HL-60 (cell line): ENCODE measurements around the gene TBC1D21.

Experiments
- DNase-seq, 2 experiments: peaks; one replicate each; pipeline ENCODE4 v3.0.0-alpha.2; 2010 to 2020; ENCODE audit warnings: low read depth in 1 of 2, low spot score in 1 of 2
- H3K27ac ChIP-seq: fragments of 250-450 bp; sonication (Bioruptor Pico); replicated peaks from 2 replicates; pipeline ENCODE4 v1.5.1; 2020; ENCODE audit warnings: mild to moderate bottlenecking, moderate library complexity
- H3K27me3 ChIP-seq: fragments of 250-450 bp; sonication (Bioruptor Pico); 2 replicates; pipeline ENCODE4 v1.5.1; 2021; ENCODE audit warnings: mild to moderate bottlenecking, moderate library complexity; ENCODE audit not compliant: insufficient read depth, poor library complexity, severe bottlenecking
- H3K4me3 ChIP-seq: replicated peaks from 2 replicates; pipeline ENCODE4 v1.5.1; 2011; ENCODE audit warnings: mild to moderate bottlenecking, control low read depth, low read length; ENCODE audit not compliant: insufficient read depth
- CTCF ChIP-seq: IDR thresholded peaks from one replicate; pipeline ENCODE4 v1.5.1; 2011; ENCODE audit warnings: low read length, control low read depth, inconsistent platforms; ENCODE audit not compliant: insufficient read depth
- GABPA ChIP-seq: IDR thresholded peaks from 2 replicates; pipeline ENCODE4 v1.6.1; 2012; ENCODE audit warnings: low read depth
- POLR2AphosphoS5 ChIP-seq: IDR thresholded peaks from 2 replicates; pipeline ENCODE4 v1.6.1; 2012; ENCODE audit warnings: low read depth
- SPI1 ChIP-seq: IDR thresholded peaks from 2 replicates; pipeline ENCODE4 v1.6.1; 2012; ENCODE audit warnings: low read depth, mild to moderate bottlenecking, borderline replicate concordance
- TF ChIP-seq, protein P1 (sequence below): IDR thresholded peaks from 2 replicates; pipeline ENCODE4 v1.6.1; 2012; ENCODE audit warnings: low read depth; ENCODE audit not compliant: insufficient replicate concordance

Gene TBC1D21

GRCh38 chr15:73886717-73887345, 13.5 kb downstream of the TBC1D21 start:
- DNase-seq = no peak
- Histone ChIP-seq H3K27me3 (peaks cover 2% of the 10 kb centered on the region), H3K27ac (no peak overlapping the region), H3K4me3 (no peak overlapping the region)
- no peak for TF ChIP-seq SPI1
- TF ChIP-seq, protein P1, sequence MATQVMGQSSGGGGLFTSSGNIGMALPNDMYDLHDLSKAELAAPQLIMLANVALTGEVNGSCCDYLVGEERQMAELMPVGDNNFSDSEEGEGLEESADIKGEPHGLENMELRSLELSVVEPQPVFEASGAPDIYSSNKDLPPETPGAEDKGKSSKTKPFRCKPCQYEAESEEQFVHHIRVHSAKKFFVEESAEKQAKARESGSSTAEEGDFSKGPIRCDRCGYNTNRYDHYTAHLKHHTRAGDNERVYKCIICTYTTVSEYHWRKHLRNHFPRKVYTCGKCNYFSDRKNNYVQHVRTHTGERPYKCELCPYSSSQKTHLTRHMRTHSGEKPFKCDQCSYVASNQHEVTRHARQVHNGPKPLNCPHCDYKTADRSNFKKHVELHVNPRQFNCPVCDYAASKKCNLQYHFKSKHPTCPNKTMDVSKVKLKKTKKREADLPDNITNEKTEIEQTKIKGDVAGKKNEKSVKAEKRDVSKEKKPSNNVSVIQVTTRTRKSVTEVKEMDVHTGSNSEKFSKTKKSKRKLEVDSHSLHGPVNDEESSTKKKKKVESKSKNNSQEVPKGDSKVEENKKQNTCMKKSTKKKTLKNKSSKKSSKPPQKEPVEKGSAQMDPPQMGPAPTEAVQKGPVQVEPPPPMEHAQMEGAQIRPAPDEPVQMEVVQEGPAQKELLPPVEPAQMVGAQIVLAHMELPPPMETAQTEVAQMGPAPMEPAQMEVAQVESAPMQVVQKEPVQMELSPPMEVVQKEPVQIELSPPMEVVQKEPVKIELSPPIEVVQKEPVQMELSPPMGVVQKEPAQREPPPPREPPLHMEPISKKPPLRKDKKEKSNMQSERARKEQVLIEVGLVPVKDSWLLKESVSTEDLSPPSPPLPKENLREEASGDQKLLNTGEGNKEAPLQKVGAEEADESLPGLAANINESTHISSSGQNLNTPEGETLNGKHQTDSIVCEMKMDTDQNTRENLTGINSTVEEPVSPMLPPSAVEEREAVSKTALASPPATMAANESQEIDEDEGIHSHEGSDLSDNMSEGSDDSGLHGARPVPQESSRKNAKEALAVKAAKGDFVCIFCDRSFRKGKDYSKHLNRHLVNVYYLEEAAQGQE = no peak
- no peak for TF ChIP-seq POLR2AphosphoS5
- no peak for TF ChIP-seq CTCF
- no peak for TF ChIP-seq GABPA

GRCh38 chr15:73887481-73887880, 14.1 kb downstream of the TBC1D21 start:
- Histone ChIP-seq H3K27me3 (peaks cover 2% of the 10 kb centered on the region), H3K4me3 (no peak overlapping the region), H3K27ac (no peak overlapping the region)
- TF ChIP-seq GABPA = no peak
- TF ChIP-seq, protein P1 = no peak
- no peak for TF ChIP-seq POLR2AphosphoS5
- no peak for TF ChIP-seq SPI1
- TF ChIP-seq CTCF = no peak
- no peak for DNase-seq

DNA sequence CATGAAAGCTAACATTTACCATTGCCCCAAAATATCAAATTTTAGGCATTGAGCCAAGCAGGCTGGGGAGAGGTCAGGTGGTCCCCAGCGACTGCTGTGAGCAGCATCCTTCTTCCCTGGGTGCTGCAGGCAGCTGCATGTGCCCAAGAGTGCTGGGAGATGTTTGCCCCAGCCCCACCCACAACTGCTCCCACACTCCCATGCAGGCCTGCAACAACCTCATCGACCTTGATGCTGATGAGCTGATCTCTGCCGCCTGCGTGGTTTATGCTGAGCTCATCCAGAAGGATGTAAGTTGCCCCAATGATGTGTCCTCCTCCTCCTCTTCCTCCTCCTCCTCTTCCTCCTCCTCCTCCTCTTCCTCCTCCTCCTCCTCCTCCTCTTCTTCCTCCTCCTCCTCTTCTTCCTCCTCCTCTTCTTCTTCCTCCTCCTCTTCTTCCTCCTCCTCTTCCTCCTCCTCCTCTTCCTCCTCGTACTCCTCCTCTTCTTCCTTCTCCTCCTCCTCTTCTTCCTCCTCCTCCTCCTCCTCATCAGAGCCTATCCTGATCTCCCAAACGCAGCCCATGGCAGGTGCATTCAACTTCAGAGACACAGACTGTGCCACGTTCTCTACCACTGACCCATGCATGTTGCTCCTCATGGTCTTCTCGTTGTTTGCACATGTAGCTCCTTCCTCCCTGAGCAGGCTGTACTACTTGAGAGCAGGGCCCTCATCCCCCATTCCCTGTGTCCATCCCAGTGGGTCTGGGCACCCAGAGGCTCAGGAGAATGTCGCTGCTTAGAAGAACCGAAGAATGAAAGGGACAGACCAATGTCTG, 15.1 kb downstream of the TBC1D21 start:
- Histone ChIP-seq H3K27ac (no peak overlapping the region), H3K27me3 (peaks cover 2% of the 10 kb centered on the region), H3K4me3 (no peak overlapping the region)
- DNase-seq = no peak
- TF ChIP-seq POLR2AphosphoS5 (no peak), GABPA (no peak), CTCF (no peak), SPI1 (no peak)
- TF ChIP-seq, protein P1 = no peak
